ENCODE data around the gene SASH1.

DNA sequence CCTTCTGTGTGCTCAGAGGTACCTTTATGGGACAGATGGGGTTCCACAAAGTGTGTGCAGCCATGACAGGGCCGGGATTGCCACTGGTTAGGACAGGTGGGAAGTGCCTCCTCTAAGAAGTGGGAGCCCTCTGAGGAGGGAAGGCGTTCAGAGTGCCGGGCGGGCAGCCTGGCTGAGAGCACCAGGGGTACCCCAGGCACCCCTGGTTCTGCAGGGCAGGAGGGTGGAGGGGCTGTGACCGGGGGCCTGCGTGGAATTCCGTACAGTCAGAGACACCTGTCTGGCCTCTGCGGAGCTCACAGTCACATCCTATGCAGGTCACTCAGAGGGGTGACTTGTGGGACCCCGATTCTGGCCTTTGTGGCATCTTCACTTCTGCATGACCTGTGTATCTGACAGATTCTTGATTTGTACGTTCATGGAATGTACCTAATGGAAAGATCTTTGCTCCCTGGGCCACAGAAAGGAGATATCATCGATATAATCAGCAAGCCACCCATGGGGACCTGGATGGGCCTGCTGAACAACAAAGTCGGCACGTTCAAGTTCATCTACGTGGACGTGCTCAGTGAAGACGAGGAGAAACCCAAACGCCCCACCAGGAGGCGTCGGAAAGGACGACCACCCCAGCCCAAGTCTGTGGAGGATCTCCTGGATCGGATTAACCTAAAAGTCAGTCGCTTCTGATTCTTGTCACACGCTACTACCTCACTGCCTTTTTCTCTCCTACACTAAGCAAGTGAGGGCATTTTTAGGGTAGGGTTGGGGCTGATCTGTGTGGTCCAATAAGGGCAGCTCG lies 190.9 kb downstream of the SASH1 start:
- TF ChIP-seq ZNF274 (IDR thresholded peaks at IDR 0.05; ENCODE audit: low read depth, low read length): no peak
- no peak for TF ChIP-seq YY1 (IDR thresholded peaks at IDR 0.05; ENCODE audit: insufficient read depth, insufficient read length)
